CD14-positive monocyte (primary cell): ENCODE measurements around the gene DAZAP1. TPM values are rescaled to one million over a fixed set of nuclear protein-coding genes. Genes with fewer than 3 reads are reported as not detected.
A peak's percentile ranks its signal among the peaks of the same experiment; 100 is the strongest.

ENCODE experiments used
- DNase-seq, 3 donors: peaks; one replicate each; pipeline ENCODE4 v3.0.0-alpha.2; 2011 to 2022
- H2AFZ ChIP-seq: 2 replicates; pipeline ENCODE4 v1.6.0; 2012; ENCODE audit warnings: mild to moderate bottlenecking, low read depth, low read length, inconsistent platforms; ENCODE audit not compliant: insufficient read depth, poor library complexity, severe bottlenecking
- H3K27ac ChIP-seq, 2 donors: 1 replicate in 1 of 2; 2 replicates in 1 of 2; pipeline ENCODE4 v1.5.1; 2012 to 2013; ENCODE audit warnings: low read length in 2 of 2, control low read depth in 1 of 2, inconsistent platforms in 1 of 2, low read depth in 1 of 2, mild to moderate bottlenecking in 1 of 2
- H3K27me3 ChIP-seq, 2 donors: one replicate each; pipeline versions ENCODE4 v1.6.0 to v1.6.1; 2011 to 2013; ENCODE audit warnings: low read length in 2 of 2; ENCODE audit not compliant: control insufficient read depth in 2 of 2, insufficient read depth in 2 of 2
- H3K36me3 ChIP-seq, 2 donors: replicated peaks in 1 of 2; 1 replicate in 1 of 2; 2 replicates in 1 of 2; pipeline versions ENCODE4 v1.5.1 to v1.6.1; 2012 to 2013; ENCODE audit warnings: low read length in 2 of 2, control low read depth in 1 of 2, inconsistent platforms in 1 of 2, mild to moderate bottlenecking in 1 of 2; ENCODE audit not compliant: insufficient read depth in 2 of 2, control insufficient read depth in 1 of 2
- H3K4me1 ChIP-seq, 2 donors: 1 replicate in 1 of 2; 2 replicates in 1 of 2; pipeline versions ENCODE4 v1.5.1 to v1.6.1; 2012 to 2013; ENCODE audit warnings: low read length in 2 of 2, control low read depth in 1 of 2, inconsistent platforms in 1 of 2, mild to moderate bottlenecking in 1 of 2, moderate library complexity in 1 of 2; ENCODE audit not compliant: insufficient read depth in 2 of 2, control insufficient read depth in 1 of 2
- H3K4me2 ChIP-seq: replicated peaks from 2 replicates; pipeline ENCODE3; 2012; ENCODE audit warnings: low read length, moderate library complexity, mild to moderate bottlenecking; ENCODE audit not compliant: poor library complexity, severe bottlenecking; ENCODE audit errors: extremely low read depth
- H3K4me3 ChIP-seq, 3 experiments: fragments of 200-600 bp in 1 of 3; sonication (generic) in 1 of 3; replicated peaks in 1 of 3; 1 replicate in 2 of 3; 2 replicates in 1 of 3; pipeline ENCODE4 v1.5.1; 2011 to 2013; ENCODE audit warnings: low read length in 3 of 3, mild to moderate bottlenecking in 3 of 3, control low read depth in 2 of 3, low read depth in 2 of 3, inconsistent platforms in 1 of 3, moderate library complexity in 1 of 3
- H3K79me2 ChIP-seq: 2 replicates; pipeline ENCODE4 v1.6.0; 2012; ENCODE audit warnings: mild to moderate bottlenecking, control low read depth, inconsistent platforms, low read length, moderate library complexity; ENCODE audit not compliant: insufficient read depth
- H3K9ac ChIP-seq: 2 replicates; pipeline ENCODE4 v1.6.0; 2017; ENCODE audit warnings: low read length, mild to moderate bottlenecking; ENCODE audit not compliant: insufficient read depth, poor library complexity, severe bottlenecking
- H3K9me3 ChIP-seq, 2 donors: replicated peaks in 1 of 2; 1 replicate in 1 of 2; 2 replicates in 1 of 2; pipeline versions ENCODE4 v1.5.1 to v1.6.1; 2012 to 2013; ENCODE audit warnings: low read length in 2 of 2, control low read depth in 1 of 2; ENCODE audit not compliant: control insufficient read depth in 1 of 2, insufficient read depth in 1 of 2
- H4K20me1 ChIP-seq: 2 replicates; pipeline ENCODE4 v1.6.0; 2012; ENCODE audit warnings: mild to moderate bottlenecking, low read length, control low read depth, moderate library complexity; ENCODE audit not compliant: insufficient read depth
- H3K27ac Mint-ChIP-seq, 7 donors: one replicate each; pipeline ENCODE4 v1.8.0; 2020; ENCODE audit warnings: mild to moderate bottlenecking in 7 of 7, mixed read lengths in 7 of 7, moderate library complexity in 6 of 7, inconsistent platforms in 2 of 7
- H3K27me3 Mint-ChIP-seq, 3 donors: one replicate each; pipeline ENCODE4 v1.8.0; 2021 to 2022; ENCODE audit warnings: low read depth in 3 of 3, mild to moderate bottlenecking in 3 of 3, mixed read lengths in 3 of 3, moderate library complexity in 3 of 3, inconsistent platforms in 1 of 3
- H3K36me3 Mint-ChIP-seq, 2 donors: one replicate each; pipeline ENCODE4 v1.8.0; 2020; ENCODE audit warnings: mixed read lengths in 2 of 2, inconsistent platforms in 1 of 2, mild to moderate bottlenecking in 1 of 2
- H3K4me1 Mint-ChIP-seq: one replicate; pipeline ENCODE4 v1.8.0; 2020; ENCODE audit warnings: mild to moderate bottlenecking, mixed read lengths
- H3K4me3 Mint-ChIP-seq, 2 donors: one replicate each; pipeline ENCODE4 v1.8.0; 2020; ENCODE audit warnings: mild to moderate bottlenecking in 2 of 2, mixed read lengths in 2 of 2, moderate library complexity in 1 of 2
- H3K9me3 Mint-ChIP-seq, 7 donors: one replicate each; pipeline ENCODE4 v1.8.0; 2020 to 2022; ENCODE audit warnings: mixed read lengths in 7 of 7, mild to moderate bottlenecking in 6 of 7, moderate library complexity in 6 of 7, inconsistent platforms in 2 of 7
- WGBS: methylation state at CpG from one replicate; pipeline ENCODE4 v1.1.5; 2013; ENCODE audit warnings: missing lambda C conversion rate; ENCODE audit not compliant: insufficient coverage; 5-methylcytosine and 5-hydroxymethylcytosine counted together
- intact Hi-C, 2 donors: fragments of 100-400 bp; cut with micrococcal nuclease; formaldehyde crosslinking; loops; one replicate each; pipeline versions ENCODE4 v1.15.0 to v1.15.1; 2023
- polyA plus RNA-seq, 3 donors: library from polyadenylated mRNA; depleted of rRNA in 1 of 3; unstranded in 2 of 3; stranded (reverse) in 1 of 3; fragments of 300-500 nt in 2 of 3; fragments of >200 nt in 1 of 3; fragmentation: Illumina TruSeq in 2 of 3; gene quantifications; 1 replicate in 2 of 3; 2 replicates in 1 of 3; pipeline ENCODE4 v1.2.3, GENCODE V29; 2012 to 2021
- TF ChIP-seq, protein P1 (sequence below): fragments of 200-600 bp; IDR thresholded peaks from one replicate; pipeline ENCODE4 v1.8.0; 2022; ENCODE audit warnings: antibody characterized with exemption, mild to moderate bottlenecking

Gene DAZAP1
- polyA plus RNA-seq, 3 donors: 3.3 to 57.1 (median 4.2) TPM

DNA sequence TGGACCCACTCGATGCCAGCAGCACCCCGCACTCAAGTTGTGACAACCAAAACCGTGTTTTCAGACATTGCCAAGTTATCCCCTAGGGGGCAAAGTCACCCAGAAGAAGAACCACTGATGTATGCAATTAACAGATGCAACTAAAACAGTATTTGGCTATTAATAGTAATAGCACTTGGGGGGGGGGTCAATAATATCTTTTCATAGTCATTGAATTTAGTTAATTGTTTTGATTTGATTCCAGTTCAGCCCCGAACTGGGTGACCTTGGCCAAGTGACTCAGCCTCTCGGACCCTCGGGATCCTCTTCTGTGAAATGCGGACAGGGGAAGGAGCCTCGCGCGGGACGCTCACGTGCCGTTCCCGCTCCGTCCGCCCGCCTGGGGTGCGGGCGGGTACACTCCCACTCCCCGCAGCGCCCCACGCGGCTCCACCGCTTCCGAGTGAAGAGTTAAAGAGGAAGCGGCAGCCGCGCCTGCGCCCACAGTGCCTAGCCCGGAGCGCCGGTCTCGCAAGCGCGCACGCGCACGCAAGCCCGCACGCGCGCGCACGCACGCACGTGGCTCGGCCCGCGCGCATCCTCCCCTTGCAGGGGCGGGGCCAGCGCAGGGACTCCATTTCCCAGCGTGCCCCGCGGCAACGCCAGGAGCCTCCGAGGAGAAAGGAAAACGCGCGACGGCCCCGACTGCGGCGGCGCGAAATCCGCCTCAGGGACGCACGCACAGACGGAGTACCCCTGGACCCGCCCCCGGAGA, 435 bp upstream of the DAZAP1 start:
- Histone ChIP-seq H3K36me3 (peaks cover 7 to 8% of the 10 kb centered on the region in 2 donors), H3K27ac (peak overlapping the region; percentile 18 to 75), H4K20me1 (peaks cover 36% of the 10 kb centered on the region), H3K27me3 (peaks cover 0 to 17% of the 10 kb centered on the region in 2 donors), H2AFZ (peak overlapping the region; percentile 31), H3K4me2 (peak overlapping the region; percentile 73), H3K9ac (peak overlapping the region; percentile 23), H3K4me3 (peak overlapping the region; percentile 18 to 75 (median 36)), H3K79me2 (peaks cover 44% of the 10 kb centered on the region), H3K9me3 (no peaks in the 10 kb centered on the region), H3K4me1 (peaks cover 42 to 55% of the 10 kb centered on the region in 2 donors)
- peak overlapping the region; percentile 71 to 78 for H3K4me3 Mint-ChIP-seq
- H3K27me3 Mint-ChIP-seq: peaks cover 16 to 23% (median 18%) of the 10 kb centered on the region in 3 donors
- H3K27ac Mint-ChIP-seq: peak overlapping the region; percentile 46 to 82 (median 76)
- peaks cover 54% of the 10 kb centered on the region for H3K4me1 Mint-ChIP-seq
- WGBS: under 1% methylated on average over 72 of the region's 72 CpGs
- H3K36me3 Mint-ChIP-seq: peaks cover 12 to 19% of the 10 kb centered on the region in 2 donors
- H3K9me3 Mint-ChIP-seq: peaks cover 0 to 3% (median under 1%) of the 10 kb centered on the region in 7 donors
- intact Hi-C loops: no loop called here
- TF ChIP-seq, protein P1, sequence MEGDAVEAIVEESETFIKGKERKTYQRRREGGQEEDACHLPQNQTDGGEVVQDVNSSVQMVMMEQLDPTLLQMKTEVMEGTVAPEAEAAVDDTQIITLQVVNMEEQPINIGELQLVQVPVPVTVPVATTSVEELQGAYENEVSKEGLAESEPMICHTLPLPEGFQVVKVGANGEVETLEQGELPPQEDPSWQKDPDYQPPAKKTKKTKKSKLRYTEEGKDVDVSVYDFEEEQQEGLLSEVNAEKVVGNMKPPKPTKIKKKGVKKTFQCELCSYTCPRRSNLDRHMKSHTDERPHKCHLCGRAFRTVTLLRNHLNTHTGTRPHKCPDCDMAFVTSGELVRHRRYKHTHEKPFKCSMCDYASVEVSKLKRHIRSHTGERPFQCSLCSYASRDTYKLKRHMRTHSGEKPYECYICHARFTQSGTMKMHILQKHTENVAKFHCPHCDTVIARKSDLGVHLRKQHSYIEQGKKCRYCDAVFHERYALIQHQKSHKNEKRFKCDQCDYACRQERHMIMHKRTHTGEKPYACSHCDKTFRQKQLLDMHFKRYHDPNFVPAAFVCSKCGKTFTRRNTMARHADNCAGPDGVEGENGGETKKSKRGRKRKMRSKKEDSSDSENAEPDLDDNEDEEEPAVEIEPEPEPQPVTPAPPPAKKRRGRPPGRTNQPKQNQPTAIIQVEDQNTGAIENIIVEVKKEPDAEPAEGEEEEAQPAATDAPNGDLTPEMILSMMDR: peak; percentile 70
- DNase-seq: peak; percentile 98 to 99 (median 99)

GRCh38 chr19:1408300-1409203, 1.2 kb downstream of the DAZAP1 start:
- H3K4me3 Mint-ChIP-seq: peak overlapping the region; percentile 91 to 95
- Histone ChIP-seq H3K4me2 (peak overlapping the region; percentile 93), H3K79me2 (peaks cover 60% of the 10 kb centered on the region), H3K4me1 (peaks cover 33 to 40% of the 10 kb centered on the region in 2 donors), H3K4me3 (peak overlapping the region; percentile 87 to 92 (median 90)), H3K36me3 (peaks cover 17 to 20% of the 10 kb centered on the region in 2 donors), H4K20me1 (peaks cover 52% of the 10 kb centered on the region), H3K9me3 (no peaks in the 10 kb centered on the region), H2AFZ (peak overlapping the region; percentile 29), H3K27ac (peak overlapping the region; percentile 64 to 81), H3K9ac (peak overlapping the region; percentile 94), H3K27me3 (peaks cover 0 to 1% of the 10 kb centered on the region in 2 donors)
- H3K27me3 Mint-ChIP-seq: peaks cover 2 to 7% (median 3%) of the 10 kb centered on the region in 3 donors
- H3K9me3 Mint-ChIP-seq: no peaks in the 10 kb centered on the region
- TF ChIP-seq, protein P1: no peak
- intact Hi-C loops: no loop called here
- H3K36me3 Mint-ChIP-seq: peaks cover 9 to 30% of the 10 kb centered on the region in 2 donors
- under 1% methylated on average over 48 of the region's 69 CpGs for WGBS
- H3K4me1 Mint-ChIP-seq: peaks cover 49% of the 10 kb centered on the region
- peak in 1 of 3 donors; percentile 32 for DNase-seq
- peak overlapping the region; percentile 47 to 92 (median 87) for H3K27ac Mint-ChIP-seq
